Mesenchymal stem cell (in vitro differentiated cells and primary cell): ENCODE measurements around the gene VEGFA.

Experiments
- DNase-seq: peaks from one replicate; pipeline ENCODE4 v3.0.0-alpha.2; 2013
- H2AFZ ChIP-seq: one replicate; pipeline ENCODE4 v1.6.1; 2013; ENCODE audit warnings: low read depth, mild to moderate bottlenecking, control low read depth, inconsistent platforms, low read length, moderate library complexity
- H2AK5ac ChIP-seq: 2 replicates; pipeline ENCODE4 v1.6.1; 2013; ENCODE audit warnings: low read length, moderate library complexity, mild to moderate bottlenecking, inconsistent platforms; ENCODE audit not compliant: severe bottlenecking
- H2BK120ac ChIP-seq: one replicate; pipeline ENCODE4 v1.6.1; 2013; ENCODE audit warnings: low read depth, mild to moderate bottlenecking, inconsistent platforms, low read length, moderate library complexity
- H2BK12ac ChIP-seq, 2 experiments: one replicate each; pipeline ENCODE4 v1.6.1; 2013; ENCODE audit warnings: inconsistent platforms in 2 of 2, low read length in 2 of 2, mild to moderate bottlenecking in 2 of 2, moderate library complexity in 2 of 2, control low read depth in 1 of 2
- H2BK15ac ChIP-seq: one replicate; pipeline ENCODE4 v1.6.1; 2013; ENCODE audit warnings: mild to moderate bottlenecking, low read depth, inconsistent platforms; ENCODE audit not compliant: poor library complexity, severe bottlenecking
- H2BK5ac ChIP-seq: 2 replicates; pipeline ENCODE4 v1.6.1; 2013; ENCODE audit warnings: low read depth, mild to moderate bottlenecking, low read length, control low read depth, inconsistent platforms; ENCODE audit not compliant: poor library complexity, severe bottlenecking
- H3K14ac ChIP-seq, 2 experiments: one replicate each; pipeline ENCODE4 v1.6.1; 2013; ENCODE audit warnings: inconsistent platforms in 2 of 2, low read length in 2 of 2, control low read depth in 1 of 2, mild to moderate bottlenecking in 1 of 2, moderate library complexity in 1 of 2
- H3K18ac ChIP-seq, 2 experiments: one replicate each; pipeline ENCODE4 v1.6.1; 2013; ENCODE audit warnings: inconsistent platforms in 2 of 2, low read length in 2 of 2, control low read depth in 1 of 2, low read depth in 1 of 2, mild to moderate bottlenecking in 1 of 2
- H3K23ac ChIP-seq, 2 experiments: one replicate each; pipeline ENCODE4 v1.6.1; 2013; ENCODE audit warnings: inconsistent platforms in 2 of 2, low read length in 2 of 2, mild to moderate bottlenecking in 2 of 2, moderate library complexity in 2 of 2, control low read depth in 1 of 2
- H3K27ac ChIP-seq: 2 replicates; pipeline ENCODE4 v1.5.1; 2013; ENCODE audit warnings: mild to moderate bottlenecking, moderate library complexity, low read length, control low read depth, inconsistent platforms; ENCODE audit not compliant: poor library complexity, severe bottlenecking
- H3K27me3 ChIP-seq, 2 experiments: 2 replicates each; pipeline versions ENCODE4 v1.6.1 to v1.7.0; 2013; ENCODE audit warnings: low read length in 2 of 2, mild to moderate bottlenecking in 2 of 2, moderate library complexity in 2 of 2, control low read depth in 1 of 2, inconsistent platforms in 1 of 2; ENCODE audit not compliant: control insufficient read depth in 1 of 2, insufficient read depth in 1 of 2
- H3K36me3 ChIP-seq, 2 experiments: 2 replicates each; pipeline versions ENCODE4 v1.6.1 to v1.7.0; 2013; ENCODE audit warnings: low read length in 2 of 2, control low read depth in 1 of 2, inconsistent platforms in 1 of 2, low read depth in 1 of 2, mild to moderate bottlenecking in 1 of 2; ENCODE audit not compliant: insufficient read depth in 2 of 2, control insufficient read depth in 1 of 2
- H3K4ac ChIP-seq, 2 experiments: one replicate each; pipeline ENCODE4 v1.6.1; 2013; ENCODE audit warnings: inconsistent platforms in 2 of 2, low read length in 2 of 2, mild to moderate bottlenecking in 2 of 2, moderate library complexity in 2 of 2, control low read depth in 1 of 2, low read depth in 1 of 2
- H3K4me1 ChIP-seq: 2 replicates; pipeline ENCODE4 v1.6.1; 2013; ENCODE audit warnings: low read depth, low read length, control low read depth; ENCODE audit not compliant: control insufficient read depth, insufficient read depth
- H3K4me2 ChIP-seq: 2 replicates; pipeline ENCODE4 v1.6.1; 2013; ENCODE audit warnings: low read length, mild to moderate bottlenecking, inconsistent platforms; ENCODE audit not compliant: poor library complexity, severe bottlenecking
- H3K4me3 ChIP-seq, 2 experiments: 2 replicates each; pipeline versions ENCODE4 v1.5.1 to v1.7.0; 2013; ENCODE audit warnings: low read length in 2 of 2, mild to moderate bottlenecking in 2 of 2, control low read depth in 1 of 2, low read depth in 1 of 2; ENCODE audit not compliant: insufficient read depth in 1 of 2
- H3K79me1 ChIP-seq: replicated peaks from 2 replicates; pipeline ENCODE4 v1.6.1; 2013; ENCODE audit warnings: mild to moderate bottlenecking, control low read depth, low read length, inconsistent platforms; ENCODE audit not compliant: poor library complexity, severe bottlenecking
- H3K9ac ChIP-seq: 2 replicates; pipeline ENCODE4 v1.7.0; 2013; ENCODE audit warnings: mild to moderate bottlenecking, low read length, moderate library complexity
- H3K9me3 ChIP-seq: 2 replicates; pipeline ENCODE4 v1.7.0; 2013; ENCODE audit warnings: mild to moderate bottlenecking, low read length; ENCODE audit not compliant: control insufficient read depth
- H4K8ac ChIP-seq: one replicate; pipeline ENCODE4 v1.6.1; 2013; ENCODE audit warnings: inconsistent platforms, mild to moderate bottlenecking, low read length, moderate library complexity
- H4K91ac ChIP-seq: one replicate; pipeline ENCODE4 v1.6.1; 2013; ENCODE audit warnings: mild to moderate bottlenecking, low read length, inconsistent platforms
- WGBS: methylation state at CpG from one replicate; pipeline ENCODE4 v1.1.7; 2013; ENCODE audit warnings: mixed read lengths; 5-methylcytosine and 5-hydroxymethylcytosine counted together

Gene VEGFA

DNA sequence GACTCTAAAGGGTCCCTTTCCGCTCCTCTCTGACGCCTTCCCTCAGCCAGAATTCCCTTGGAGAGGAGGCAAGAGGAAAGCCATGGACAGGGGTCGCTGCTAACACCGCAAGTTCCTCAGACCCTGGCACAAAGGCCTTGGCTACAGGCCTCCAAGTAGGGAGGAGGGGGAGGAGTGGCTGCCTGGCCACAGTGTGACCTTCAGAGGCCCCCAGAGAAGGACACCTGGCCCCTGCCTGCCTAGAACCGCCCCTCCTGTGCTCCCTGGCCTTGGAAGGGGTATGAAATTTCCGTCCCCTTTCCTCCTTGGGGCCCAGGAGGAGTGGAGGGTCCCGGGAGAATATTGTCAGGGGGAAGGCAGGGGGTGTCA is 2.7 kb downstream of the VEGFA start:
- peak overlapping the region in 1 of 2 experiments; percentile 38 for H3K14ac ChIP-seq

DNA sequence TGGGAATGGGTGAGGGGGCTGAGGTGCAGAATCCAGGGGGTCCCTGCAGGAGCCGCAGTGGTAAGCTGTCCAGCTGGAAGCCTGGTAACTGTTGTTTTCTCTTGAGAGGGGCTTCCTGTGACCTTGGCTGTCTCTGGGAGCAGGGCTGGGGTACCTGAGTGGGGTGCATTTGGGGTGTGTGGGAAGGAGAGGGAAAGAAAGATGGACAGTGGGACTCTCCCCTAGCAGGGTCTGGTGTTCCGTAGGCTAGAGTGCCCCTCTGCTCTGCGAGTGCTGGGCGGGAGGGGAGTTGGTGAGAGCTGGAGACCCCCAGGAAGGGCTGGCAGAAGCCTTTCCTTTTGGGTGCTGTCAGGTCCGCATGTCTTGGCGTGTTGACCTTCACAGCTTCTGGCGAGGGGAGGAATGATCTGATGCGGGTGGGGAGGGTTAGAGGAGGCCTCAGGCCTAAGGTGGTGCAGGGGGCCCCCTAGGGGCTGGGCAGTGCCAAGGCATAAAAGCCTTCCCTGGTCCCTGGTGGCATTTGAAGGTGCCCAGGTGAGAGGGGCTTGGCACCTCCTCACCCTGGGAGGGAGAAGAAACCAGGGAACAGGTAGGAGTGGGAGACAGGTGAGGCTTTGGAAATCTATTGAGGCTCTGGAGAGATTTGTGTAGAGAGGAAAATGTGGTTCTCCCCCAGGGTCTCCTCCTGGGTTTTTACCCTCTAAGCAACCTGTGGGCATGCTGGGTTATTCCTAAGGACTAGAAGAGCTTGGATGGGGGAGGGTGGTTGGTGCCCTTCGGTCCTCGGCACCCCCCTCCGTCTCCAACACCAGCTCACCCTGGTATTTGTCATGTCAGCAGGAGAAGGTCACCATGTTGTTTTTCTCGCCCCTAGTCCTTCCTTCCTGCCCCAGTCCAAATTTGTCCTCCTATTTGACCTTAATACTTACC is 3.3 kb downstream of the VEGFA start:
- Histone ChIP-seq H2BK5ac (no peak overlapping the region), H3K4ac (peak overlapping the region in 1 of 2 experiments; percentile 35), H2BK120ac (no peak overlapping the region), H4K91ac (peak overlapping the region; percentile 59), H2AK5ac (peak overlapping the region; percentile 91), H3K14ac (peak overlapping the region in 1 of 2 experiments; percentile 38), H3K18ac (peak overlapping the region in 1 of 2 experiments; percentile 38), H3K9ac (peak overlapping the region; percentile 98), H2AFZ (no peak overlapping the region), H3K36me3 (peaks cover 25 to 41% of the 10 kb centered on the region in 2 experiments), H3K4me2 (peak overlapping the region; percentile 62), H2BK12ac (peak overlapping the region; percentile 38 to 49), H2BK15ac (peak overlapping the region; percentile 19), H3K27me3 (no peaks in the 10 kb centered on the region), H4K8ac (peak overlapping the region; percentile 45), H3K4me3 (peak overlapping the region; percentile 94 to 96), H3K79me1 (peaks cover 18% of the 10 kb centered on the region), H3K4me1 (peaks cover 43% of the 10 kb centered on the region), H3K23ac (peak overlapping the region in 1 of 2 experiments; percentile 0), H3K9me3 (no peaks in the 10 kb centered on the region), H3K27ac (no peak overlapping the region)
- 69% methylated on average over 11 of the region's 12 CpGs for WGBS
- DNase-seq = peak; percentile 58

More for the DNA sequence above, 2.7 kb downstream of the VEGFA start:
- H3K18ac ChIP-seq = peak overlapping the region; percentile 15 to 19
- peak overlapping the region; percentile 38 to 49 for H2BK12ac ChIP-seq
- H3K4me2 ChIP-seq = peak overlapping the region; percentile 62
- H3K9me3 ChIP-seq = no peaks in the 10 kb centered on the region
- peak overlapping the region; percentile 45 for H4K8ac ChIP-seq
- H3K4me1 ChIP-seq = peaks cover 43% of the 10 kb centered on the region
- DNase-seq = peak; percentile 46
- H2AFZ ChIP-seq = no peak overlapping the region
- no peak overlapping the region for H3K27ac ChIP-seq
- 24% methylated on average over 7 of the region's 7 CpGs for WGBS
- H3K79me1 ChIP-seq = peaks cover 12% of the 10 kb centered on the region
- no peak overlapping the region for H2BK15ac ChIP-seq
- peaks cover 18 to 35% of the 10 kb centered on the region in 2 experiments for H3K36me3 ChIP-seq
- H3K23ac ChIP-seq = peak overlapping the region in 1 of 2 experiments; percentile 0
- peak overlapping the region; percentile 98 for H3K9ac ChIP-seq
- peak overlapping the region; percentile 94 to 96 for H3K4me3 ChIP-seq
- H2BK5ac ChIP-seq = no peak overlapping the region
- no peak overlapping the region for H4K91ac ChIP-seq
- no peak overlapping the region for H2BK120ac ChIP-seq
- H2AK5ac ChIP-seq = no peak overlapping the region
- peak overlapping the region in 1 of 2 experiments; percentile 71 for H3K4ac ChIP-seq
- H3K27me3 ChIP-seq = no peaks in the 10 kb centered on the region

DNA sequence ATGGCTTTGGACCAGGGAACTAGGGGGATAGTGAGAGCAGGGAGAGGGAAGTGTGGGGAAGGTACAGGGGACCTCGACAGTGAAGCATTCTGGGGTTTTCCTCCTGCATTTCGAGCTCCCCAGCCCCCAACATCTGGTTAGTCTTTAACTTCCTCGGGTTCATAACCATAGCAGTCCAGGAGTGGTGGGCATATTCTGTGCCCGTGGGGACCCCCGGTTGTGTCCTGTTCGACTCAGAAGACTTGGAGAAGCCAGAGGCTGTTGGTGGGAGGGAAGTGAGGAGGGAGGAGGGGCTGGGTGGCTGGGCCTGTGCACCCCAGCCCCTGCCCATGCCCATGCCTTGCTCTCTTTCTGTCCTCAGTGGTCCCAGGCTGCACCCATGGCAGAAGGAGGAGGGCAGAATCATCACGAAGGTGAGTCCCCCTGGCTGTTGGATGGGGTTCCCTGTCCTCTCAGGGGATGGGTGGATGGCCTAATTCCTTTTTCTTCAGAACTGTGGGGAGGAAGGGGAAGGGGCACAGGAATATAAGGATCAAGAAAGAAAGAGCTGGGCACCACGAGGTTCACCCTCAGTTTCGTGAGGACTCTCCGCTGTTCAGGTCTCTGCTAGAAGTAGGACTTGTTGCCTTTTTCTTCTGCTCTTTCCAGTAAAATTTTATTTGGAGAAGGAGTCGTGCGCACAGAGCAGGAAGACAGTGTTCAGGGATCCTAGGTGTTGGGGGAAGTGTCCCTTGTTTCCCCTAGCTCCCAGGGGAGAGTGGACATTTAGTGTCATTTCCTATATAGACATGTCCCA is 4.2 kb downstream of the VEGFA start:
- Histone ChIP-seq H3K4ac (peak overlapping the region in 1 of 2 experiments; percentile 47), H3K27ac (peak overlapping the region; percentile 22), H3K14ac (peak overlapping the region in 1 of 2 experiments; percentile 9), H2BK15ac (no peak overlapping the region), H3K9ac (peak overlapping the region; percentile 98), H3K4me1 (peaks cover 42% of the 10 kb centered on the region), H2AK5ac (peak overlapping the region; percentile 91), H3K18ac (peak overlapping the region; percentile 38 to 57), H2BK12ac (peak overlapping the region; percentile 30 to 65), H3K23ac (peak overlapping the region in 1 of 2 experiments; percentile 14), H3K4me2 (peak overlapping the region; percentile 48), H2BK5ac (no peak overlapping the region), H3K4me3 (peak overlapping the region; percentile 18 to 94), H2AFZ (no peak overlapping the region), H4K91ac (peak overlapping the region; percentile 57), H3K9me3 (no peaks in the 10 kb centered on the region), H3K36me3 (peaks cover 32 to 50% of the 10 kb centered on the region in 2 experiments), H3K27me3 (no peaks in the 10 kb centered on the region), H3K79me1 (peaks cover 23% of the 10 kb centered on the region), H4K8ac (peak overlapping the region; percentile 19), H2BK120ac (no peak overlapping the region)
- no peak for DNase-seq
- 83% methylated on average over 12 of the region's 12 CpGs for WGBS
